Endothelial cell of umbilical vein (primary cell): ENCODE results near the gene F2. TPM values are rescaled to one million over a fixed set of nuclear protein-coding genes. Genes with fewer than 3 reads are reported as not detected.

Experiments
- BruUV-seq: library from RNA; stranded (reverse); fragments of 400-500 nt; replicated peaks from 2 replicates; lab custom pipeline; 2021; lab: Mats Ljungman, UMichigan
- CTCF ChIA-PET: fragments of 300-600, 350-600 bp; sonication (Branson Sonifier 250); formaldehyde crosslinking; loops from one replicate; lab custom pipeline; 2021; ENCODE audit warnings: antibody characterized with exemption, inconsistent platforms; lab: Charles Lee
- POLR2A ChIA-PET: fragments of 300-600, 350-600 bp; sonication (Branson Sonifier 250); formaldehyde crosslinking; loops from one replicate; lab custom pipeline; 2021; ENCODE audit warnings: antibody characterized with exemption, inconsistent platforms; lab: Charles Lee
- DNase-seq: peaks from one replicate; pipeline ENCODE4 v3.0.0-alpha.2; 2011; ENCODE audit warnings: low read depth, low spot score
- FAIRE-seq: peaks from 2 replicates; lab custom pipeline; 2011; peaks lifted over from hg19 to GRCh38; lab: Jason Lieb, UNC
- H2AFZ ChIP-seq: 2 replicates; pipeline ENCODE4 v1.6.0; 2012; ENCODE audit warnings: low read depth, low read length, control low read depth, inconsistent platforms
- H3K27ac ChIP-seq: 2 replicates; pipeline ENCODE4 v1.5.1; 2011; ENCODE audit warnings: low read depth, mild to moderate bottlenecking, control low read depth, low read length, moderate library complexity; ENCODE audit not compliant: insufficient read depth
- H3K27me3 ChIP-seq, 2 experiments: 2 replicates each; pipeline versions ENCODE4 v1.6.0 to v1.6.1; 2011; ENCODE audit warnings: low read length in 2 of 2, mixed read lengths in 1 of 2; ENCODE audit not compliant: control insufficient read depth in 2 of 2, insufficient read depth in 2 of 2
- H3K36me3 ChIP-seq, 2 experiments: 2 replicates in 1 of 2; 3 replicates in 1 of 2; pipeline ENCODE4 v1.5.1; 2011; ENCODE audit warnings: low read length in 2 of 2, mild to moderate bottlenecking in 1 of 2, moderate library complexity in 1 of 2; ENCODE audit not compliant: control insufficient read depth in 2 of 2, insufficient read depth in 2 of 2; ENCODE audit errors: extremely low read depth in 1 of 2
- H3K4me1 ChIP-seq: 3 replicates; pipeline ENCODE4 v1.5.1; 2011; ENCODE audit warnings: mild to moderate bottlenecking, low read length; ENCODE audit not compliant: control insufficient read depth, insufficient read depth; ENCODE audit errors: extremely low read depth
- H3K4me2 ChIP-seq: 2 replicates; pipeline ENCODE4 v1.6.1; 2011; ENCODE audit warnings: low read length, control low read depth, mixed read lengths; ENCODE audit not compliant: insufficient read depth
- H3K4me3 ChIP-seq, 3 experiments: fragments of 200-600 bp in 1 of 3; sonication (generic), shearing (Covaris generic) in 1 of 3; replicated peaks in 1 of 3; 2 replicates each; pipeline ENCODE4 v1.5.1; 2011 to 2016; ENCODE audit warnings: control low read depth in 3 of 3, low read length in 3 of 3, mild to moderate bottlenecking in 2 of 3, inconsistent platforms in 1 of 3, low read depth in 1 of 3, moderate library complexity in 1 of 3; ENCODE audit not compliant: insufficient read depth in 1 of 3
- H3K79me2 ChIP-seq: 2 replicates; pipeline ENCODE4 v1.6.0; 2012; ENCODE audit warnings: low read length, inconsistent platforms; ENCODE audit not compliant: control insufficient read depth, insufficient read depth
- H3K9ac ChIP-seq: replicated peaks from 2 replicates; pipeline ENCODE3; 2011; ENCODE audit warnings: low read length, control low read depth; ENCODE audit not compliant: insufficient read depth; ENCODE audit errors: extremely low read depth
- H3K9me1 ChIP-seq: replicated peaks from 3 replicates; pipeline ENCODE4 v1.6.0; 2011; ENCODE audit warnings: mild to moderate bottlenecking, low read length; ENCODE audit not compliant: control insufficient read depth, insufficient read depth; ENCODE audit errors: extremely low read depth
- H3K9me3 ChIP-seq: replicated peaks from 2 replicates; pipeline ENCODE4 v1.5.1; 2012; ENCODE audit warnings: low read length, inconsistent platforms; ENCODE audit not compliant: control insufficient read depth, insufficient read depth
- H4K20me1 ChIP-seq: replicated peaks from 2 replicates; pipeline ENCODE3; 2011; ENCODE audit warnings: mild to moderate bottlenecking, low read length; ENCODE audit not compliant: control insufficient read depth, insufficient read depth; ENCODE audit errors: extremely low read depth
- CTCF ChIP-seq, 2 donors: IDR thresholded peaks; 1 replicate in 1 of 2; 2 replicates in 1 of 2; pipeline ENCODE4 v1.5.1; 2011; ENCODE audit warnings: low read length in 2 of 2, mild to moderate bottlenecking in 2 of 2, moderate library complexity in 2 of 2, control low read depth in 1 of 2, inconsistent platforms in 1 of 2, low read depth in 1 of 2; ENCODE audit not compliant: insufficient read depth in 1 of 2; ENCODE audit errors: extremely low read depth in 1 of 2
- EZH2 ChIP-seq: IDR thresholded peaks from 2 replicates; pipeline ENCODE4 v1.6.1; 2012; ENCODE audit warnings: borderline replicate concordance, low read depth, mild to moderate bottlenecking, moderate library complexity, low read length, inconsistent platforms; ENCODE audit not compliant: severe bottlenecking
- FOS ChIP-seq: IDR thresholded peaks from 2 replicates; pipeline ENCODE4 v1.6.1; 2011; ENCODE audit warnings: mild to moderate bottlenecking, low read length, moderate library complexity, borderline replicate concordance; ENCODE audit not compliant: insufficient read depth
- GATA2 ChIP-seq: IDR thresholded peaks from 2 replicates; pipeline ENCODE4 v1.7.0; 2011; ENCODE audit warnings: low read depth, mild to moderate bottlenecking, moderate library complexity, mixed read lengths, low read length; ENCODE audit not compliant: insufficient read length, insufficient read depth
- JUN ChIP-seq: IDR thresholded peaks from 2 replicates; pipeline ENCODE4 v1.6.1; 2011; ENCODE audit warnings: borderline replicate concordance, low read depth; ENCODE audit not compliant: insufficient read length, insufficient read depth
- MAX ChIP-seq: IDR thresholded peaks from 2 replicates; pipeline ENCODE4 v1.6.1; 2011; ENCODE audit not compliant: insufficient read depth, insufficient read length
- MYC ChIP-seq: IDR thresholded peaks from one replicate; pipeline ENCODE4 v1.6.1; 2011; ENCODE audit warnings: mild to moderate bottlenecking, low read depth, low read length
- POLR2A ChIP-seq: IDR thresholded peaks from 2 replicates; pipeline ENCODE4 v1.6.1; 2012; ENCODE audit warnings: low read depth, mild to moderate bottlenecking, control low read depth, low read length
- POLR2AphosphoS5 ChIP-seq: IDR thresholded peaks from 2 replicates; pipeline ENCODE4 v1.6.1; 2012; ENCODE audit warnings: low read depth, mild to moderate bottlenecking, control low read depth, low read length, moderate library complexity; ENCODE audit not compliant: insufficient read depth
- dilution Hi-C: fragments of 300-500 bp; cut with MboI; formaldehyde crosslinking; loops from one replicate; pipeline ENCODE4 v1.15.0; 2019; ENCODE audit warnings: low sequenced_read_pairs; ENCODE audit not compliant: extremely low pct_ligation_motif_present
- intact Hi-C: fragments of 100-400 bp; cut with micrococcal nuclease; formaldehyde crosslinking; loops from one replicate; pipeline ENCODE4 v1.10.0; 2022
- polyA plus RNA-seq, 4 experiments: library from polyadenylated mRNA; depleted of rRNA in 3 of 4; stranded (reverse) in 3 of 4; unstranded in 1 of 4; fragments of >200 nt; gene quantifications; 2 replicates each; pipeline versions ENCODE4 v1.2.1 to v1.2.3, GENCODE V29; 2011 to 2012; ENCODE audit warnings: missing spikeins in 1 of 4
- total RNA-seq: library from RNA; stranded (reverse); gene quantifications from 2 replicates; pipeline ENCODE4 v1.2.3, GENCODE V29; 2021

The F2 gene
- total and polyA plus RNA-seq, 2 donors (not counting 3 experiments of a cell fraction or from before 2014, with no cell fraction given): 0.04 TPM; not detected in 1

GRCh38 chr11:46677169-46677568, 41.8 kb upstream of the F2 start:
- Histone ChIP-seq H3K9me1 (no peaks in the 10 kb centered on the region), H4K20me1 (no peaks in the 10 kb centered on the region), H3K4me1 (no peaks in the 10 kb centered on the region), H3K27ac (no peak overlapping the region), H2AFZ (no peak overlapping the region), H3K4me2 (no peak overlapping the region), H3K4me3 (no peak overlapping the region), H3K27me3 (no peaks in the 10 kb centered on the region), H3K9me3 (no peaks in the 10 kb centered on the region), H3K36me3 (peaks cover 0 to 44% of the 10 kb centered on the region in 2 experiments), H3K9ac (no peak overlapping the region), H3K79me2 (no peaks in the 10 kb centered on the region)
- ChIA-PET CTCF (no interaction called here), POLR2A (no interaction called here)
- FAIRE-seq (no peak), DNase-seq (no peak)
- TF ChIP-seq GATA2: no peak
- TF ChIP-seq FOS: no peak
- no peak for TF ChIP-seq JUN
- TF ChIP-seq MAX: no peak
- no peak for TF ChIP-seq EZH2
- dilution Hi-C loops: no loop called here
- intact Hi-C loops: no loop called here
- TSS peak; percentile 40 for BruUV-seq

GRCh38 chr11:46677991-46678740, 40.8 kb upstream of the F2 start:
- no peak for FAIRE-seq
- no peaks in the 10 kb centered on the region for H3K27me3 ChIP-seq
- no peak overlapping the region for H3K4me2 ChIP-seq
- no peak overlapping the region for H3K9ac ChIP-seq
- H3K27ac ChIP-seq: no peak overlapping the region
- no peaks in the 10 kb centered on the region for H4K20me1 ChIP-seq
- TF ChIP-seq POLR2A: no peak
- TF ChIP-seq POLR2AphosphoS5: no peak
- no peak for TF ChIP-seq FOS
- TF ChIP-seq MYC: no peak
- TF ChIP-seq MAX: no peak
- no peak for TF ChIP-seq GATA2
- no peak for TF ChIP-seq EZH2
- TF ChIP-seq CTCF (IDR thresholded peaks at IDR 0.05; ENCODE audit: extremely low read depth in 1 of 2, insufficient read depth in 1 of 2, low read depth in 1 of 2, low read length in 2 of 2): no peak
- no peak for TF ChIP-seq JUN
- H3K9me1 ChIP-seq: no peaks in the 10 kb centered on the region
- BruUV-seq: no TSS peak
- H3K79me2 ChIP-seq: no peaks in the 10 kb centered on the region
- dilution Hi-C loops (no loop called here), intact Hi-C loops (no loop called here)
- POLR2A ChIA-PET: no interaction called here
- no peak overlapping the region for H2AFZ ChIP-seq
- DNase-seq: no peak
- no peaks in the 10 kb centered on the region for H3K9me3 ChIP-seq
- CTCF ChIA-PET: no interaction called here
- no peak overlapping the region for H3K4me3 ChIP-seq
- no peaks in the 10 kb centered on the region for H3K4me1 ChIP-seq
- H3K36me3 ChIP-seq: peaks cover 0 to 35% of the 10 kb centered on the region in 2 experiments
